HepG2 (cell line): ENCODE data around the gene MYO5A. TPM values are rescaled to one million over a fixed set of nuclear protein-coding genes. Genes with fewer than 3 reads are reported as not detected.
A peak's percentile ranks its signal among the peaks of the same experiment; 100 is the strongest.

Experiments
- ATAC-seq: fragments of 200-7000 bp; cut with Tn5 transposase; 3 replicates; pipeline ENCODE4 v1.9.1; 2020; ENCODE audit warnings: mild to moderate bottlenecking, moderate library complexity
- BruUV-seq: library from RNA; stranded (reverse); fragments of 400-500 nt; replicated peaks from 2 replicates; lab custom pipeline; 2021; lab: Mats Ljungman, UMichigan
- CTCF ChIA-PET: fragments of 300-600 bp; formaldehyde crosslinking; extraction: SDS; loops from one replicate; lab custom pipeline; 2021; ENCODE audit warnings: low total read pairs, inconsistent platforms, low intra/inter-chr PET ratio; lab: Yijun Ruan, JAX
- POLR2A ChIA-PET: fragments of 350-600 bp; sonication (Branson Sonifier 250); formaldehyde crosslinking; loops from one replicate; lab custom pipeline; 2020; ENCODE audit warnings: antibody characterized with exemption, inconsistent platforms; lab: Yijun Ruan, JAX
- DNase-seq: peaks from one replicate; pipeline ENCODE4 v3.0.0-alpha.2; 2015; ENCODE audit warnings: low spot score
- FAIRE-seq: peaks from 3 replicates; lab custom pipeline; 2011; peaks lifted over from hg19 to GRCh38; lab: Jason Lieb, UNC
- H2AFZ ChIP-seq: one replicate; pipeline ENCODE4 v1.6.1; 2011; ENCODE audit warnings: low read length, inconsistent platforms
- H3K27ac ChIP-seq: fragments of 300-600 bp; 3 replicates; pipeline ENCODE4 v1.8.0; 2011; ENCODE audit warnings: mixed run types, mild to moderate bottlenecking, mixed read lengths, low read length, inconsistent platforms; ENCODE audit not compliant: insufficient read depth; ENCODE audit errors: extremely low read length
- H3K27me3 ChIP-seq, 2 experiments: fragments of 200-600 bp in 1 of 2; 2 replicates in 1 of 2; 3 replicates in 1 of 2; pipeline versions ENCODE4 v1.6.0 to v1.8.0; 2011; ENCODE audit warnings: low read length in 2 of 2, mild to moderate bottlenecking in 2 of 2, moderate library complexity in 2 of 2, inconsistent platforms in 1 of 2; ENCODE audit not compliant: insufficient read depth in 2 of 2, control insufficient read depth in 1 of 2
- H3K36me3 ChIP-seq, 2 experiments: fragments of 200-600 bp in 1 of 2; replicated peaks in 1 of 2; 2 replicates in 1 of 2; 3 replicates in 1 of 2; pipeline versions ENCODE4 v1.5.1 to v1.8.0; 2011; ENCODE audit warnings: low read length in 2 of 2, inconsistent platforms in 1 of 2; ENCODE audit not compliant: insufficient read depth in 2 of 2, control insufficient read depth in 1 of 2
- H3K4me1 ChIP-seq: 2 replicates; pipeline ENCODE4 v1.5.1; 2012; ENCODE audit warnings: low read length, inconsistent platforms; ENCODE audit not compliant: insufficient read depth
- H3K4me2 ChIP-seq: 2 replicates; pipeline ENCODE4 v1.6.0; 2011; ENCODE audit warnings: low read depth, low read length, inconsistent platforms
- H3K4me3 ChIP-seq, 3 experiments: fragments of 200-600 bp in 1 of 3; sonication (generic), shearing (Covaris generic) in 1 of 3; replicated peaks in 1 of 3; 2 replicates each; pipeline ENCODE4 v1.5.1; 2011 to 2016; ENCODE audit warnings: low read length in 3 of 3, inconsistent platforms in 2 of 3, low read depth in 2 of 3, mild to moderate bottlenecking in 2 of 3, control low read depth in 1 of 3, mixed read lengths in 1 of 3; ENCODE audit not compliant: insufficient read depth in 1 of 3
- H3K79me2 ChIP-seq: one replicate; pipeline ENCODE4 v1.6.1; 2011; ENCODE audit warnings: low read length, inconsistent platforms; ENCODE audit not compliant: insufficient read depth
- H3K9ac ChIP-seq: 2 replicates; pipeline ENCODE4 v1.6.0; 2011; ENCODE audit warnings: mild to moderate bottlenecking, low read depth, low read length, inconsistent platforms; ENCODE audit not compliant: insufficient read depth
- H3K9me3 ChIP-seq: 2 replicates; pipeline ENCODE4 v1.5.1; 2012; ENCODE audit warnings: mild to moderate bottlenecking, low read length
- H4K20me1 ChIP-seq: 2 replicates; pipeline ENCODE4 v1.6.0; 2011; ENCODE audit warnings: inconsistent platforms, mild to moderate bottlenecking, low read length, moderate library complexity; ENCODE audit not compliant: insufficient read depth
- CHD4 ChIP-seq: fragments of 200-600 bp; sonication (generic); IDR thresholded peaks from 2 replicates; pipeline ENCODE4 v1.7.0; 2017; ENCODE audit warnings: mild to moderate bottlenecking, low read length, borderline replicate concordance
- JARID2 ChIP-seq: sonication (generic); formaldehyde crosslinking; IDR thresholded peaks from 2 replicates; pipeline ENCODE4 v1.8.1; 2023; ENCODE audit warnings: missing genetic modification reagents, inconsistent platforms; ENCODE audit not compliant: insufficient replicate concordance
- MTF1 ChIP-seq: sonication (generic); formaldehyde crosslinking; IDR thresholded peaks from 2 replicates; pipeline ENCODE4 v1.5.0; 2020; ENCODE audit warnings: missing genetic modification reagents
- ZNF281 ChIP-seq: sonication (generic); formaldehyde crosslinking; IDR thresholded peaks from 2 replicates; pipeline ENCODE4 v1.4.0; 2020; ENCODE audit warnings: missing genetic modification reagents, borderline replicate concordance
- ZNF383 ChIP-seq: sonication (generic); formaldehyde crosslinking; IDR thresholded peaks from 2 replicates; pipeline ENCODE4 v1.4.0; 2020; ENCODE audit warnings: missing genetic modification reagents, mild to moderate bottlenecking, borderline replicate concordance
- ZNF576 ChIP-seq: sonication (generic); formaldehyde crosslinking; IDR thresholded peaks from 2 replicates; pipeline ENCODE4 v1.4.0; 2020; ENCODE audit warnings: mild to moderate bottlenecking, missing genetic modification reagents
- ZNF709 ChIP-seq: sonication (generic); formaldehyde crosslinking; IDR thresholded peaks from 2 replicates; pipeline ENCODE4 v1.5.0; 2020; ENCODE audit warnings: mild to moderate bottlenecking, missing genetic modification reagents
- WGBS: methylation state at CpG from one replicate; pipeline ENCODE4 v1.1.6; 2017; ENCODE audit warnings: low lambda C conversion rate; 5-methylcytosine and 5-hydroxymethylcytosine counted together
- in situ Hi-C: cut with HindIII; loops from 2 replicates; pipeline ENCODE4 v1.10.0; 2017; ENCODE audit warnings: low pct_unique_long_range_greater_than_20kb; ENCODE audit not compliant: extremely low pct_ligation_motif_present
- intact Hi-C: fragments of 100-400 bp; cut with micrococcal nuclease; formaldehyde crosslinking; loops from one replicate; pipeline ENCODE4 v1.10.0; 2022; ENCODE audit not compliant: unreplicated experiment
- polyA plus RNA-seq, 8 experiments: library from polyadenylated mRNA; depleted of rRNA in 3 of 8; stranded (reverse) in 7 of 8; unstranded in 1 of 8; fragments of >200 nt; fragmentation: Illumina TruSeq in 4 of 8; extraction: Trizol in 4 of 8; gene quantifications; 2 replicates each; pipeline versions ENCODE4 v1.2.1 to v1.2.3, GENCODE V29; 2011 to 2016; ENCODE audit warnings: low read depth in 4 of 8, missing spikeins in 1 of 8, mixed read lengths in 1 of 8; ENCODE audit not compliant: insufficient read depth in 1 of 8
- total RNA-seq, 5 experiments: library from RNA; depleted of rRNA; stranded (reverse); fragments of >200 nt; fragmentation: Illumina TruSeq; extraction: Trizol; gene quantifications; 2 replicates each; pipeline ENCODE4 v1.2.3, GENCODE V29; 2016; ENCODE audit warnings: low read depth in 1 of 5

MYO5A gene
- total and polyA plus RNA-seq, 2 of the 13 experiments (the other 11 are each of a cell fraction or from before 2014, with no cell fraction given), result 2.8 to 4.8 TPM

GRCh38 chr15:52486003-52486996 is 42.4 kb downstream of the MYO5A start:
- ChIA-PET CTCF (no interaction called here), POLR2A (no interaction called here)
- Histone ChIP-seq H3K4me3 (no peak overlapping the region), H3K4me1 (peaks cover 7% of the 10 kb centered on the region; the same call in 1 of the 2 replicates), H3K9ac (no peak overlapping the region), H3K9me3 (no peaks in the 10 kb centered on the region), H3K79me2 (no peaks in the 10 kb centered on the region), H3K27ac (no peak overlapping the region), H4K20me1 (no peaks in the 10 kb centered on the region), H3K4me2 (peak overlapping the region; percentile 20), H3K27me3 (no peaks in the 10 kb centered on the region), H2AFZ (peak overlapping the region; percentile 19), H3K36me3 (no peaks in the 10 kb centered on the region)
- TF ChIP-seq CHD4, result no peak
- peak; percentile 31; the same call in 1 of the 2 replicates for TF ChIP-seq ZNF281 (CRISPR knock-in tag)
- no peak for TF ChIP-seq MTF1 (CRISPR knock-in tag)
- no peak for TF ChIP-seq ZNF709 (CRISPR knock-in tag)
- TF ChIP-seq ZNF383, result no peak
- TF ChIP-seq JARID2, result no peak
- TF ChIP-seq ZNF576, result no peak
- DNase-seq, result no peak
- FAIRE-seq, result no peak
- BruUV-seq, result no TSS peak
- intact Hi-C loops, result no loop called here
- in situ Hi-C loops, result no loop called here
- no peak; the same call in 2 of the 3 replicates for ATAC-seq
- WGBS, result 12% methylated on average over 11 of the region's 11 CpGs
